OCI-LY1 (cell line): ENCODE data around the gene C19orf25.

Source experiments
- H2AFZ ChIP-seq: fragments of 200-600 bp; sonication (generic), shearing (Covaris generic); 2 replicates; pipeline ENCODE4 v1.6.0; 2014; ENCODE audit warnings: antibody characterized with exemption, mild to moderate bottlenecking, low read length
- H3F3A ChIP-seq: fragments of 200-600 bp; sonication (generic), shearing (Covaris generic); 2 replicates; pipeline ENCODE4 v1.6.0; 2014; ENCODE audit warnings: mild to moderate bottlenecking, antibody characterized with exemption, low read length, moderate library complexity; ENCODE audit not compliant: insufficient read depth
- H3K27ac ChIP-seq: fragments of 200-600 bp; sonication (generic); 2 replicates; pipeline ENCODE4 v1.5.1; 2014; ENCODE audit warnings: low read length, mixed run types, mild to moderate bottlenecking, low read depth; ENCODE audit not compliant: poor library complexity, severe bottlenecking
- H3K27me3 ChIP-seq: fragments of 200-600 bp; sonication (generic); 2 replicates; pipeline ENCODE4 v1.6.0; 2014; ENCODE audit warnings: antibody characterized with exemption, mild to moderate bottlenecking, low read length, moderate library complexity; ENCODE audit not compliant: insufficient read depth
- H3K36me3 ChIP-seq: fragments of 200-600 bp; sonication (generic); 2 replicates; pipeline ENCODE4 v1.6.1; 2014; ENCODE audit warnings: mild to moderate bottlenecking, antibody characterized with exemption, low read length, moderate library complexity, mixed read lengths; ENCODE audit not compliant: insufficient read depth
- H3K4me1 ChIP-seq: fragments of 200-600 bp; sonication (generic); 2 replicates; pipeline ENCODE4 v1.5.1; 2014; ENCODE audit warnings: mild to moderate bottlenecking, low read length, moderate library complexity; ENCODE audit not compliant: insufficient read depth, severe bottlenecking
- H3K4me2 ChIP-seq: fragments of 200-600 bp; sonication (generic), shearing (Covaris generic); 2 replicates; pipeline ENCODE4 v1.6.1; 2014; ENCODE audit warnings: low read length
- H3K4me3 ChIP-seq: fragments of 200-600 bp; sonication (generic); 2 replicates; pipeline ENCODE4 v1.5.1; 2014; ENCODE audit warnings: low read length, low read depth, mild to moderate bottlenecking, mixed read lengths; ENCODE audit not compliant: poor library complexity, severe bottlenecking
- H3K79me2 ChIP-seq: fragments of 200-600 bp; shearing (Covaris generic); 2 replicates; pipeline ENCODE4 v1.6.1; 2016; ENCODE audit warnings: mixed run types, low read length, mixed read lengths; ENCODE audit not compliant: insufficient read depth
- H3K9ac ChIP-seq: fragments of 200-600 bp; sonication (generic), shearing (Covaris generic); 2 replicates; pipeline ENCODE4 v1.6.1; 2014; ENCODE audit warnings: mild to moderate bottlenecking, low read length, mixed read lengths
- H3K9me2 ChIP-seq: fragments of 200-600 bp; sonication (generic), shearing (Covaris generic); 2 replicates; pipeline ENCODE4 v1.6.1; 2014; ENCODE audit warnings: low read depth, mild to moderate bottlenecking, low read length, mixed read lengths
- H3K9me3 ChIP-seq: fragments of 200-600 bp; shearing (Covaris generic); 2 replicates; pipeline ENCODE4 v1.6.1; 2014; ENCODE audit warnings: low read length, mixed read lengths
- H4K20me1 ChIP-seq: fragments of 200-600 bp; sonication (generic), shearing (Covaris generic); 2 replicates; pipeline ENCODE4 v1.6.0; 2016; ENCODE audit warnings: mild to moderate bottlenecking, low read length; ENCODE audit not compliant: insufficient read depth
- CTCF ChIP-seq: fragments of 200-600 bp; sonication (generic), shearing (Covaris generic); IDR thresholded peaks from 2 replicates; pipeline ENCODE4 v1.5.1; 2017; ENCODE audit warnings: mild to moderate bottlenecking, antibody characterized with exemption, low read length, moderate library complexity, mixed read lengths
- EZH2 ChIP-seq: fragments of 200-600 bp; sonication (generic), shearing (Covaris generic); IDR thresholded peaks from 2 replicates; pipeline ENCODE4 v1.8.0; 2017; ENCODE audit warnings: borderline replicate concordance, mixed run types, mild to moderate bottlenecking, antibody characterized with exemption, low read length, moderate library complexity, mixed read lengths

Gene C19orf25

GRCh38 chr19:1430246-1430645 is 48.8 kb downstream of the C19orf25 start:
- Histone ChIP-seq H3K27ac (no peak overlapping the region), H3F3A (no peaks in the 10 kb centered on the region), H3K4me3 (no peak overlapping the region), H3K9ac (no peak overlapping the region), H3K36me3 (peaks cover 92% of the 10 kb centered on the region), H2AFZ (no peak overlapping the region), H3K9me2 (no peaks in the 10 kb centered on the region), H3K4me2 (no peak overlapping the region), H3K9me3 (no peaks in the 10 kb centered on the region), H3K4me1 (no peaks in the 10 kb centered on the region), H4K20me1 (no peaks in the 10 kb centered on the region), H3K79me2 (no peaks in the 10 kb centered on the region), H3K27me3 (no peaks in the 10 kb centered on the region)
- TF ChIP-seq EZH2 (no peak), CTCF (no peak)

GRCh38 chr19:1429750-1430149 is 49.3 kb downstream of the C19orf25 start:
- Histone ChIP-seq H3K4me3 (no peak overlapping the region), H3K27me3 (no peaks in the 10 kb centered on the region), H3F3A (no peaks in the 10 kb centered on the region), H3K9me2 (no peaks in the 10 kb centered on the region), H3K36me3 (peaks cover 93% of the 10 kb centered on the region), H4K20me1 (no peaks in the 10 kb centered on the region), H3K79me2 (no peaks in the 10 kb centered on the region), H3K27ac (no peak overlapping the region), H3K9ac (no peak overlapping the region), H3K9me3 (no peaks in the 10 kb centered on the region), H3K4me1 (no peaks in the 10 kb centered on the region), H3K4me2 (no peak overlapping the region), H2AFZ (no peak overlapping the region)
- TF ChIP-seq EZH2 (no peak), CTCF (no peak)

- H3K79me2 ChIP-seq, result no peaks in the 10 kb centered on the region
Measured at GRCh38 chr19:1428738-1429391, 50.1 kb downstream of the C19orf25 start.

More at GRCh38 chr19:1428738-1429391, 50.1 kb downstream of the C19orf25 start:
- Histone ChIP-seq H3K4me1 (no peaks in the 10 kb centered on the region), H3K36me3 (peaks cover 91% of the 10 kb centered on the region), H3K9me3 (no peaks in the 10 kb centered on the region), H3K4me3 (no peak overlapping the region), H3K27ac (no peak overlapping the region), H3K27me3 (no peaks in the 10 kb centered on the region), H3F3A (no peaks in the 10 kb centered on the region), H2AFZ (no peak overlapping the region), H3K9ac (no peak overlapping the region), H3K4me2 (no peak overlapping the region), H4K20me1 (no peaks in the 10 kb centered on the region), H3K9me2 (no peaks in the 10 kb centered on the region)
- TF ChIP-seq CTCF, result no peak
- no peak for TF ChIP-seq EZH2
